Measurements from ENCODE around the gene PSME2.

The PSME2 gene

GRCh38 chr14:24114532-24115421 lies 31.6 kb downstream of the PSME2 start, which contains the start of the genes DCAF11 and NRL (continued):
- TF ChIP-seq ELK4 (IDR thresholded peaks at IDR 0.05; ENCODE audit: borderline replicate concordance, low read depth, low read length) (no peak), PRDM1 (tag by site-specific recombination; IDR thresholded peaks at IDR 0.05) (peak; percentile 95), ZNF561 (tag by site-specific recombination; IDR thresholded peaks at IDR 0.05; ENCODE audit: borderline replicate concordance) (no peak), KLF8 (tag by site-specific recombination; IDR thresholded peaks at IDR 0.05) (peak; percentile 96), KLF10 (tag by site-specific recombination; IDR thresholded peaks at IDR 0.05) (peak; percentile 100), ZNF280D (tag by site-specific recombination; IDR thresholded peaks at IDR 0.05) (no peak), ZNF654 (tag by site-specific recombination; IDR thresholded peaks at IDR 0.05; ENCODE audit: low read depth) (no peak)

GRCh38 chr14:24113801-24114531 lies 32.4 kb downstream of the PSME2 start:
- no peaks in the 10 kb centered on the region for H3K9me3 ChIP-seq (ENCODE audit: control insufficient read depth, insufficient read depth, low read depth, low read length)
- peak overlapping the region; percentile 98 for H3K4me3 ChIP-seq (ENCODE audit: low read depth, low read length)
- ChIA-PET CTCF (interaction anchor here (0.6 to 2.4 kb wide), 8 partner anchors 19 to 128 kb away, joined by 3 to 13 read pairs (median 6); partner anchors contain the start of genes IRF9, PCK2, PSME1 and TINF2), POLR2A (interaction anchor here (0.6 to 8.3 kb wide), 29 partner anchors 9 to 793 kb away, joined by 3 to 163 read pairs (median 5); partner anchors contain the start of genes CHMP4A, CIDEB, EMC9 and IPO4)
- H3K27ac ChIP-seq (ENCODE audit: extremely low read depth, low read depth, low read length): peak overlapping the region; percentile 94
- no peaks in the 10 kb centered on the region for H3K4me1 ChIP-seq (ENCODE audit: control insufficient read depth, insufficient read depth, low read length)
- peaks cover 0 to 27% of the 10 kb centered on the region in 2 experiments; a peak in 1 of 3 replicates for H3K36me3 ChIP-seq (ENCODE audit: control insufficient read depth in 2 of 2, insufficient read depth in 1 of 2, low read length in 2 of 2)
- no peak for TF ChIP-seq OVOL3 (tag by site-specific recombination; IDR thresholded peaks at IDR 0.05)
- TF ChIP-seq ZNF558 (tag by site-specific recombination; IDR thresholded peaks at IDR 0.05): peak; percentile 52; the same call in 1 of the 2 replicates
- TF ChIP-seq ZNF10 (tag by site-specific recombination; IDR thresholded peaks at IDR 0.05): no peak
- no peak for TF ChIP-seq MEIS1 (CRISPR knock-in tag; IDR thresholded peaks at IDR 0.05; ENCODE audit: borderline replicate concordance)
- no peak for TF ChIP-seq ZNF148 (tag by site-specific recombination; IDR thresholded peaks at IDR 0.05; ENCODE audit: borderline replicate concordance)
- no peak for TF ChIP-seq ZNF707 (tag by site-specific recombination; IDR thresholded peaks at IDR 0.05)
- TF ChIP-seq HOXC10 (CRISPR knock-in tag; IDR thresholded peaks at IDR 0.05): no peak
- no peak for TF ChIP-seq ZNF140 (tag by site-specific recombination; IDR thresholded peaks at IDR 0.05)
- peak; percentile 77; the same call in 1 of the 2 replicates for TF ChIP-seq ZBTB20 (tag by site-specific recombination; IDR thresholded peaks at IDR 0.05)
- TF ChIP-seq KLF9 (tag by site-specific recombination; IDR thresholded peaks at IDR 0.05; ENCODE audit: low read depth): no peak
- TF ChIP-seq ZFHX2 (tag by site-specific recombination; conservative IDR thresholded peaks at IDR 0.05): peak; percentile 79
- TF ChIP-seq YY1 (tag by site-specific recombination; IDR thresholded peaks at IDR 0.05): no peak
- TF ChIP-seq ZNF37A (tag by site-specific recombination; IDR thresholded peaks at IDR 0.05): no peak
- TF ChIP-seq ZXDB (tag by site-specific recombination; IDR thresholded peaks at IDR 0.05): peak; percentile 79
- TF ChIP-seq ZNF416 (tag by site-specific recombination; IDR thresholded peaks at IDR 0.05): no peak
- TF ChIP-seq TSHZ1 (tag by site-specific recombination; IDR thresholded peaks at IDR 0.05; ENCODE audit: borderline replicate concordance): peak; percentile 27; the same call in 1 of the 2 replicates
- no peak; the same call in 1 of the 2 replicates for TF ChIP-seq ZBTB21 (tag by site-specific recombination; IDR thresholded peaks at IDR 0.05)
- TF ChIP-seq ZNF121 (tag by site-specific recombination; IDR thresholded peaks at IDR 0.05): no peak
